Left lung (tissue), 10 donors: ENCODE data around the gene RPS21. TPM values are rescaled to one million over a fixed set of nuclear protein-coding genes. Genes with fewer than 3 reads are reported as not detected.

ENCODE experiments used
- ATAC-seq: fragments of 200-7000 bp; cut with Tn5 transposase; one replicate; pipeline ENCODE4 v1.9.1; 2020; ENCODE audit warnings: moderate library complexity
- DNase-seq, 4 donors: peaks; one replicate each; pipeline ENCODE4 v3.0.0-alpha.2; 2013 to 2020
- H3K27ac ChIP-seq, 2 donors: fragments of 200-600 bp; sonication (generic) in 1 of 2; one replicate each; pipeline versions ENCODE4 v1.5.0 to v1.8.0; 2020 to 2021
- H3K27me3 ChIP-seq, 2 donors: fragments of 200-600 bp; sonication (generic) in 1 of 2; one replicate each; pipeline versions ENCODE4 v1.5.0 to v1.8.0; 2020 to 2021
- H3K36me3 ChIP-seq, 2 donors: fragments of 200-600 bp; sonication (generic) in 1 of 2; one replicate each; pipeline versions ENCODE4 v1.5.0 to v1.8.0; 2020 to 2021
- H3K4me1 ChIP-seq, 2 donors: fragments of 200-600 bp; one replicate each; pipeline ENCODE4 v1.8.0; 2021
- H3K4me3 ChIP-seq, 2 donors: fragments of 200-600 bp; sonication (generic) in 1 of 2; one replicate each; pipeline versions ENCODE4 v1.5.0 to v1.8.0; 2020 to 2021; ENCODE audit warnings: mild to moderate bottlenecking in 1 of 2
- H3K9me3 ChIP-seq, 2 donors: fragments of 200-600 bp; sonication (generic) in 1 of 2; one replicate each; pipeline versions ENCODE4 v1.5.0 to v1.8.0; 2020 to 2021
- CTCF ChIP-seq, 2 donors: fragments of 200-600 bp; sonication (generic) in 1 of 2; IDR thresholded peaks; one replicate each; pipeline versions ENCODE4 v1.5.0 to v1.8.0; 2021; ENCODE audit warnings: antibody characterized with exemption in 2 of 2
- intact Hi-C, 2 donors: fragments of 100-400 bp; cut with DNase I; formaldehyde crosslinking; loops; one replicate each; pipeline versions ENCODE4 v1.11.2 to v1.14.2; 2022
- polyA plus RNA-seq, 6 donors: library from polyadenylated mRNA; unstranded; fragments of 120-200 nt; gene quantifications; one replicate each; pipeline ENCODE4 v1.2.1, GENCODE V29; 2013; ENCODE audit not compliant: insufficient read length in 6 of 6
- total RNA-seq, 2 donors: library from RNA; stranded (reverse); fragmentation: NEBNext Ultra II Directional; extraction: Animal tissue kit (Norgen Biotek cat#: 25700); gene quantifications; one replicate each; pipeline ENCODE4 v1.2.1, GENCODE V29; 2021
- donor health status: DM: no; HTN: yes; CAD: no.
- donor health status: DM: no; HTN: no; CAD: no.

Gene RPS21
- total and polyA plus RNA-seq, 8 donors, result 928 to 1,176 (median 1,013) TPM

GRCh38 chr20:62353289-62354030 is 33.4 kb upstream of the RPS21 start:
- Histone ChIP-seq H3K27me3 (peaks cover 0 to 15% of the 10 kb centered on the region in 2 donors), H3K4me1 (peaks cover 35 to 56% of the 10 kb centered on the region in 2 donors), H3K4me3 (no peak overlapping the region), H3K27ac (peak overlapping the region in 1 of 2 donors; percentile 34), H3K9me3 (no peaks in the 10 kb centered on the region), H3K36me3 (peaks cover 0 to 36% of the 10 kb centered on the region in 2 donors)
- DNase-seq, result peak in 1 of 4 donors; percentile 71
- intact Hi-C loops, result no loop called here
- no peak for ATAC-seq
- no peak for TF ChIP-seq CTCF (IDR thresholded peaks at IDR 0.05)

GRCh38 chr20:62354031-62354808 is 32.7 kb upstream of the RPS21 start:
- DNase-seq, result peak in 1 of 4 donors; percentile 52
- intact Hi-C loops, result no loop called here
- Histone ChIP-seq H3K27ac (peak overlapping the region in 1 of 2 donors; percentile 81), H3K4me1 (peaks cover 37 to 63% of the 10 kb centered on the region in 2 donors), H3K9me3 (no peaks in the 10 kb centered on the region), H3K27me3 (peaks cover 0 to 15% of the 10 kb centered on the region in 2 donors), H3K36me3 (peaks cover 0 to 36% of the 10 kb centered on the region in 2 donors), H3K4me3 (no peak overlapping the region)
- ATAC-seq, result no peak
- TF ChIP-seq CTCF (IDR thresholded peaks at IDR 0.05), result no peak

GRCh38 chr20:62354811-62355341 is 32.0 kb upstream of the RPS21 start:
- H3K27me3 ChIP-seq, result peaks cover 0 to 15% of the 10 kb centered on the region in 2 donors
- intact Hi-C loops, result no loop called here
- peaks cover 37 to 70% of the 10 kb centered on the region in 2 donors for H3K4me1 ChIP-seq
- no peak overlapping the region for H3K4me3 ChIP-seq
- H3K36me3 ChIP-seq, result peaks cover 0 to 36% of the 10 kb centered on the region in 2 donors
- no peaks in the 10 kb centered on the region for H3K9me3 ChIP-seq
- ATAC-seq (no peak), DNase-seq (peak in 1 of 4 donors; percentile 67)
- peak overlapping the region; percentile 81 to 84 for H3K27ac ChIP-seq
- TF ChIP-seq CTCF (IDR thresholded peaks at IDR 0.05), result no peak

GRCh38 chr20:62355516-62355877 is 31.4 kb upstream of the RPS21 start:
- ATAC-seq, result peak; percentile 34
- no peak for TF ChIP-seq CTCF (IDR thresholded peaks at IDR 0.05)
- Histone ChIP-seq H3K4me3 (no peak overlapping the region), H3K9me3 (no peaks in the 10 kb centered on the region), H3K27me3 (peaks cover 0 to 15% of the 10 kb centered on the region in 2 donors), H3K4me1 (peaks cover 37 to 68% of the 10 kb centered on the region in 2 donors), H3K27ac (peak overlapping the region; percentile 81 to 84), H3K36me3 (peaks cover 0 to 33% of the 10 kb centered on the region in 2 donors)
- peak in 1 of 4 donors; percentile 46 for DNase-seq
- intact Hi-C loops, result no loop called here
